ENCODE results near the gene RAB8A. TPM values are rescaled to one million over a fixed set of nuclear protein-coding genes. Genes with fewer than 3 reads are reported as not detected.
A peak's percentile ranks its signal among the peaks of the same experiment; 100 is the strongest.

Gene RAB8A
- total RNA-seq, 1 experiment from 2014 or later: 74.0 TPM

- peaks cover 3% of the 10 kb centered on the region for H3K27me3 Mint-ChIP-seq (ENCODE audit: low read depth)
- no peak for TF ChIP-seq ARID4B (CRISPR knock-in tag; IDR thresholded peaks at IDR 0.05; ENCODE audit: borderline replicate concordance)
- no peak for TF ChIP-seq ZNF281 (CRISPR knock-in tag; IDR thresholded peaks at IDR 0.05)
- no peak for TF ChIP-seq HMGA2 (CRISPR knock-in tag; IDR thresholded peaks at IDR 0.05)
- no peak for TF ChIP-seq NR1H2 (CRISPR knock-in tag; IDR thresholded peaks at IDR 0.05)
- no peak for TF ChIP-seq FOXK1 (CRISPR knock-in tag; IDR thresholded peaks at IDR 0.05)
- TF ChIP-seq SOX15 (CRISPR knock-in tag; IDR thresholded peaks at IDR 0.05): no peak
- no peak for TF ChIP-seq NR3C1 (CRISPR knock-in tag; conservative IDR thresholded peaks at IDR 0.05; ENCODE audit: low read depth)
- TF ChIP-seq ATF1 (CRISPR knock-in tag; IDR thresholded peaks at IDR 0.05): no peak
- TF ChIP-seq ZNF219 (CRISPR knock-in tag; IDR thresholded peaks at IDR 0.05; ENCODE audit: borderline replicate concordance): no peak
- no peak for TF ChIP-seq CTCF (IDR thresholded peaks at IDR 0.05)
- no peak for TF ChIP-seq OVOL2 (CRISPR knock-in tag; IDR thresholded peaks at IDR 0.05; ENCODE audit: borderline replicate concordance)
- TF ChIP-seq ZMAT4 (CRISPR knock-in tag; IDR thresholded peaks at IDR 0.05): no peak
- ATAC-seq (no peak), DNase-seq (ENCODE audit: low spot score) (no peak)
- no peaks in the 10 kb centered on the region for H3K36me3 Mint-ChIP-seq
- no peaks in the 10 kb centered on the region for H3K4me1 Mint-ChIP-seq
- H3K9me3 Mint-ChIP-seq: no peaks in the 10 kb centered on the region
- ChIA-PET CTCF (no interaction called here), POLR2A (no interaction called here)
- no peak overlapping the region for H3K4me3 Mint-ChIP-seq
- H3K27ac Mint-ChIP-seq: no peak overlapping the region
Measured at GRCh38 chr19:16167055-16167454, 55.4 kb downstream of the RAB8A start.

GRCh38 chr19:16168465-16169081, 56.9 kb downstream of the RAB8A start:
- DNase-seq (ENCODE audit: low spot score): no peak
- no peaks in the 10 kb centered on the region for H3K36me3 Mint-ChIP-seq
- ATAC-seq: no peak
- peaks cover 5% of the 10 kb centered on the region for H3K27me3 Mint-ChIP-seq (ENCODE audit: low read depth)
- H3K4me1 Mint-ChIP-seq: no peaks in the 10 kb centered on the region
- TF ChIP-seq USF1 (CRISPR knock-in tag; IDR thresholded peaks at IDR 0.05) (peak; percentile 65), ZNF416 (CRISPR knock-in tag; IDR thresholded peaks at IDR 0.05) (no peak), ZNF396 (CRISPR knock-in tag; IDR thresholded peaks at IDR 0.05; ENCODE audit: borderline replicate concordance) (no peak), FOXK1 (CRISPR knock-in tag; IDR thresholded peaks at IDR 0.05) (no peak), USF2 (CRISPR knock-in tag; IDR thresholded peaks at IDR 0.05) (peak; percentile 71)
- no peak overlapping the region for H3K27ac Mint-ChIP-seq
- ChIA-PET POLR2A (interaction anchor here (0.7 kb wide), 1 partner anchor 1060 kb away, joined by 3 read pairs; no protein-coding TSS in a partner anchor), CTCF (interaction anchor here (2.2 kb wide), 1 partner anchor 17 kb away, joined by 9 read pairs; the partner anchor contains the start of gene FAM32A)
- H3K9me3 Mint-ChIP-seq: no peaks in the 10 kb centered on the region
- no peak overlapping the region for H3K4me3 Mint-ChIP-seq

All from WTC11 (cell line).